PC-9 (cell line): ENCODE data around the gene RBM19. TPM values are rescaled to one million over a fixed set of nuclear protein-coding genes. Genes with fewer than 3 reads are reported as not detected.

Experiments used
- BruUV-seq: library from RNA; stranded (reverse); fragments of 400-500 nt; replicated peaks from 2 replicates; lab custom pipeline; 2021; lab: Mats Ljungman, UMichigan
- CTCF ChIA-PET: fragments of 300-600 bp; sonication (Branson Sonifier 250); formaldehyde crosslinking; loops from one replicate; lab custom pipeline; 2022; ENCODE audit warnings: antibody characterized with exemption; lab: Charles Lee
- POLR2A ChIA-PET: fragments of 300-600 bp; sonication (Branson Sonifier 250); formaldehyde crosslinking; loops from one replicate; lab custom pipeline; 2022; ENCODE audit warnings: antibody characterized with exemption; ENCODE audit not compliant: unreplicated experiment; lab: Charles Lee
- DNase-seq, 2 experiments: peaks; one replicate each; pipeline versions ENCODE4 v3.0.0 to v3.0.0-alpha.2; 2015 to 2022; ENCODE audit warnings: mixed read lengths in 1 of 2
- H2AFZ ChIP-seq: fragments of 200-600 bp; sonication (generic); 2 replicates; pipeline ENCODE4 v1.8.1; 2017; ENCODE audit warnings: antibody characterized with exemption
- H3F3A ChIP-seq: fragments of 200-600 bp; sonication (generic); 2 replicates; pipeline ENCODE4 v1.8.1; 2017; ENCODE audit warnings: antibody characterized with exemption, mild to moderate bottlenecking, low read depth; ENCODE audit not compliant: insufficient read depth
- H3K27ac ChIP-seq: fragments of 200-600 bp; sonication (generic); 2 replicates; pipeline ENCODE4 v1.6.1; 2016; ENCODE audit warnings: mixed run types
- H3K27me3 ChIP-seq: fragments of 200-600 bp; sonication (generic); 2 replicates; pipeline ENCODE4 v1.6.1; 2016; ENCODE audit warnings: low read depth, mixed run types; ENCODE audit not compliant: insufficient read depth
- H3K36me3 ChIP-seq: fragments of 200-600 bp; sonication (generic); 2 replicates; pipeline ENCODE4 v1.6.1; 2016; ENCODE audit warnings: low read depth, mixed run types
- H3K4me1 ChIP-seq: fragments of 200-600 bp; sonication (generic); replicated peaks from 2 replicates; pipeline ENCODE4 v1.6.1; 2016; ENCODE audit warnings: mixed run types; ENCODE audit not compliant: insufficient read depth
- H3K4me2 ChIP-seq: fragments of 200-600 bp; sonication (generic); 2 replicates; pipeline ENCODE4 v1.6.1; 2017; ENCODE audit warnings: mixed run types
- H3K4me3 ChIP-seq: fragments of 200-600 bp; sonication (generic); 2 replicates; pipeline ENCODE4 v1.6.1; 2016; ENCODE audit warnings: mixed run types
- H3K79me2 ChIP-seq: fragments of 200-600 bp; sonication (generic); 2 replicates; pipeline ENCODE4 v1.6.1; 2017; ENCODE audit warnings: low read depth, mixed run types
- H3K9me2 ChIP-seq: fragments of 200-600 bp; sonication (generic); 2 replicates; pipeline ENCODE4 v1.8.1; 2017; ENCODE audit warnings: mild to moderate bottlenecking; ENCODE audit not compliant: insufficient read depth
- H3K9me3 ChIP-seq: fragments of 200-600 bp; sonication (generic); 2 replicates; pipeline ENCODE4 v1.8.1; 2016; ENCODE audit warnings: low read depth; ENCODE audit not compliant: insufficient read depth
- H4K20me1 ChIP-seq: fragments of 200-600 bp; sonication (generic); 2 replicates; pipeline ENCODE4 v1.8.1; 2017; ENCODE audit not compliant: insufficient read depth
- EZH2 ChIP-seq: fragments of 200-600 bp; sonication (generic); IDR thresholded peaks from 2 replicates; pipeline ENCODE4 v1.8.0; 2017; ENCODE audit warnings: antibody characterized with exemption, low read depth
- intact Hi-C: fragments of 100-400 bp; cut with micrococcal nuclease; formaldehyde crosslinking; loops from one replicate; pipeline ENCODE4 v1.10.0; 2022; ENCODE audit not compliant: unreplicated experiment
- total RNA-seq: library from RNA; stranded (reverse); gene quantifications from 2 replicates; pipeline ENCODE4 v1.2.3, GENCODE V29; 2021
- TF ChIP-seq, protein P1 (sequence below): fragments of 200-600 bp; sonication (generic); conservative IDR thresholded peaks from 2 replicates; pipeline ENCODE4 v1.6.1; 2017; ENCODE audit warnings: mixed run types, antibody characterized with exemption, mild to moderate bottlenecking, moderate library complexity

Gene RBM19
- total RNA-seq, 1 experiment from 2014 or later, result 23.8 TPM

GRCh38 chr12:113987261-113988063 is 21.3 kb upstream of the RBM19 start:
- Histone ChIP-seq H3K4me1 (no peaks in the 10 kb centered on the region), H3K36me3 (no peaks in the 10 kb centered on the region), H3K27ac (no peak overlapping the region), H3K9me3 (no peaks in the 10 kb centered on the region), H2AFZ (peak overlapping the region; percentile 16; the same call in 1 of the 2 replicates), H3K79me2 (no peaks in the 10 kb centered on the region), H3F3A (no peaks in the 10 kb centered on the region), H3K9me2 (no peaks in the 10 kb centered on the region), H3K4me3 (no peak overlapping the region), H4K20me1 (no peaks in the 10 kb centered on the region), H3K4me2 (no peak overlapping the region), H3K27me3 (peaks cover 69% of the 10 kb centered on the region)
- no peak for DNase-seq
- POLR2A ChIA-PET, result no interaction called here
- no TSS peak for BruUV-seq
- CTCF ChIA-PET, result no interaction called here
- intact Hi-C loops, result no loop called here
- TF ChIP-seq EZH2, result no peak
- TF ChIP-seq, protein P1, sequence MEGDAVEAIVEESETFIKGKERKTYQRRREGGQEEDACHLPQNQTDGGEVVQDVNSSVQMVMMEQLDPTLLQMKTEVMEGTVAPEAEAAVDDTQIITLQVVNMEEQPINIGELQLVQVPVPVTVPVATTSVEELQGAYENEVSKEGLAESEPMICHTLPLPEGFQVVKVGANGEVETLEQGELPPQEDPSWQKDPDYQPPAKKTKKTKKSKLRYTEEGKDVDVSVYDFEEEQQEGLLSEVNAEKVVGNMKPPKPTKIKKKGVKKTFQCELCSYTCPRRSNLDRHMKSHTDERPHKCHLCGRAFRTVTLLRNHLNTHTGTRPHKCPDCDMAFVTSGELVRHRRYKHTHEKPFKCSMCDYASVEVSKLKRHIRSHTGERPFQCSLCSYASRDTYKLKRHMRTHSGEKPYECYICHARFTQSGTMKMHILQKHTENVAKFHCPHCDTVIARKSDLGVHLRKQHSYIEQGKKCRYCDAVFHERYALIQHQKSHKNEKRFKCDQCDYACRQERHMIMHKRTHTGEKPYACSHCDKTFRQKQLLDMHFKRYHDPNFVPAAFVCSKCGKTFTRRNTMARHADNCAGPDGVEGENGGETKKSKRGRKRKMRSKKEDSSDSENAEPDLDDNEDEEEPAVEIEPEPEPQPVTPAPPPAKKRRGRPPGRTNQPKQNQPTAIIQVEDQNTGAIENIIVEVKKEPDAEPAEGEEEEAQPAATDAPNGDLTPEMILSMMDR, result no peak

GRCh38 chr12:113984464-113984863 is 18.3 kb upstream of the RBM19 start:
- Histone ChIP-seq H4K20me1 (no peaks in the 10 kb centered on the region; the same call in 1 of the 2 replicates), H3K27ac (no peak overlapping the region), H3K9me3 (no peaks in the 10 kb centered on the region), H3K79me2 (no peaks in the 10 kb centered on the region), H3K36me3 (no peaks in the 10 kb centered on the region), H3K4me2 (no peak overlapping the region), H3K27me3 (peaks cover 52% of the 10 kb centered on the region), H3K4me3 (no peak overlapping the region), H3K9me2 (no peaks in the 10 kb centered on the region), H3F3A (no peaks in the 10 kb centered on the region), H2AFZ (no peak overlapping the region), H3K4me1 (no peaks in the 10 kb centered on the region)
- intact Hi-C loops, result no loop called here
- DNase-seq, result no peak
- TF ChIP-seq, protein P1, result no peak
- TF ChIP-seq EZH2, result no peak
- BruUV-seq, result no TSS peak
- ChIA-PET POLR2A (no interaction called here), CTCF (no interaction called here)

- no peak overlapping the region for H2AFZ ChIP-seq
- H3K4me1 ChIP-seq, result no peaks in the 10 kb centered on the region
- no peaks in the 10 kb centered on the region for H3K79me2 ChIP-seq
- peaks cover 47% of the 10 kb centered on the region for H3K27me3 ChIP-seq
- H3K9me2 ChIP-seq, result no peaks in the 10 kb centered on the region
- intact Hi-C loops, result no loop called here
- POLR2A ChIA-PET, result no interaction called here
- no peaks in the 10 kb centered on the region for H3K36me3 ChIP-seq
- H4K20me1 ChIP-seq, result no peaks in the 10 kb centered on the region; the same call in 1 of the 2 replicates
- no peaks in the 10 kb centered on the region for H3F3A ChIP-seq
- no peak overlapping the region for H3K4me2 ChIP-seq
- no peak overlapping the region for H3K4me3 ChIP-seq
- no peak for DNase-seq
- TF ChIP-seq, protein P1, result no peak
- no peak for TF ChIP-seq EZH2
- BruUV-seq, result no TSS peak
- H3K9me3 ChIP-seq, result no peaks in the 10 kb centered on the region
- H3K27ac ChIP-seq, result no peak overlapping the region
- CTCF ChIA-PET, result no interaction called here
These were observed 17.8 kb upstream of the RBM19 start for GRCh38 chr12:113983777-113984448.
